DMS 273 (cell line): ENCODE data around the gene CGN.

Source experiments
- DNase-seq: peaks from one replicate; lab custom pipeline; 2025; ENCODE audit not compliant: unreplicated experiment; lab: John Stamatoyannopoulos, UW

The CGN gene, protein sequence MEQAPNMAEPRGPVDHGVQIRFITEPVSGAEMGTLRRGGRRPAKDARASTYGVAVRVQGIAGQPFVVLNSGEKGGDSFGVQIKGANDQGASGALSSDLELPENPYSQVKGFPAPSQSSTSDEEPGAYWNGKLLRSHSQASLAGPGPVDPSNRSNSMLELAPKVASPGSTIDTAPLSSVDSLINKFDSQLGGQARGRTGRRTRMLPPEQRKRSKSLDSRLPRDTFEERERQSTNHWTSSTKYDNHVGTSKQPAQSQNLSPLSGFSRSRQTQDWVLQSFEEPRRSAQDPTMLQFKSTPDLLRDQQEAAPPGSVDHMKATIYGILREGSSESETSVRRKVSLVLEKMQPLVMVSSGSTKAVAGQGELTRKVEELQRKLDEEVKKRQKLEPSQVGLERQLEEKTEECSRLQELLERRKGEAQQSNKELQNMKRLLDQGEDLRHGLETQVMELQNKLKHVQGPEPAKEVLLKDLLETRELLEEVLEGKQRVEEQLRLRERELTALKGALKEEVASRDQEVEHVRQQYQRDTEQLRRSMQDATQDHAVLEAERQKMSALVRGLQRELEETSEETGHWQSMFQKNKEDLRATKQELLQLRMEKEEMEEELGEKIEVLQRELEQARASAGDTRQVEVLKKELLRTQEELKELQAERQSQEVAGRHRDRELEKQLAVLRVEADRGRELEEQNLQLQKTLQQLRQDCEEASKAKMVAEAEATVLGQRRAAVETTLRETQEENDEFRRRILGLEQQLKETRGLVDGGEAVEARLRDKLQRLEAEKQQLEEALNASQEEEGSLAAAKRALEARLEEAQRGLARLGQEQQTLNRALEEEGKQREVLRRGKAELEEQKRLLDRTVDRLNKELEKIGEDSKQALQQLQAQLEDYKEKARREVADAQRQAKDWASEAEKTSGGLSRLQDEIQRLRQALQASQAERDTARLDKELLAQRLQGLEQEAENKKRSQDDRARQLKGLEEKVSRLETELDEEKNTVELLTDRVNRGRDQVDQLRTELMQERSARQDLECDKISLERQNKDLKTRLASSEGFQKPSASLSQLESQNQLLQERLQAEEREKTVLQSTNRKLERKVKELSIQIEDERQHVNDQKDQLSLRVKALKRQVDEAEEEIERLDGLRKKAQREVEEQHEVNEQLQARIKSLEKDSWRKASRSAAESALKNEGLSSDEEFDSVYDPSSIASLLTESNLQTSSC

DNA sequence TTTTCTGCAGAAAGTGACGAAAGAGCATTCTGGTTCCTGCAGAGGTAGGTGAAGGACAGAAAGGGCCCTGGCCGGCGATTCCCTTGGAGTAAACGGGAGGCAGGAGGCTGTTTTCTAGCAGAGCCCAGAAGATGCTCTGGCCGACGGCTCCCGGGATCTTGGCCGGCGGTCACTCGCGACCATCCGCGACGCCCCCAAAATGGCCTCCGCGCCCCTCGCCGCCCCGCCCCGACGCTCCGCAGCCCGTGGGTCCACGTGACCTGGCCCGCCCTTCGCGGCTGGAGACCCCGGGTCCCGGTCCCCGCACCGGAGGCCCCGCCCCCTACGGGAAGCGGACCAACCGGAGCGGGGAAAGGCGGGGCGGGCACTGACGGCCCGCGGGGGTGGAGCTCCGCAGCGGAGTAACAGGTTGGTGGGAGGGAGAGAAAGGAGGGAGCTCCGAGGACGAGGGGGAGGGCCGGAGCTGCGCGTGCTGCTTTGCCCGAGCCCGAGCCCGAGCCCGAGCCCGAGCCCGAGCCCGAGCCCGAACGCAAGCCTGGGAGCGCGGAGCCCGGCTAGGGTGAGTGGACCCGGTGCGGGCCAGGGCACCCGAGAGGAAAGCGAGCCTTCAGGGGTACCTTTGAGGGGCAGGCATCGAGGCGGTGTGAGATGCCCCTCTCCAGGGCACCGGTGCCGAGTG is at the start of gene CGN:
TSS of gene CGN (plus strand) at position 431 of the 679 bp plus-strand sequence. CDS start 7,133 bp downstream, outside the sequence.
- peak; percentile 98 for DNase-seq

GRCh38 chr1:151461694-151462093 is 49.5 kb upstream of the CGN start:
- DNase-seq: no peak

GRCh38 chr1:151465026-151465425 is 46.2 kb upstream of the CGN start:
- no peak for DNase-seq

- peak; percentile 15 for DNase-seq
Measured at GRCh38 chr1:151472856-151473731, 38.1 kb upstream of the CGN start.

- DNase-seq: no peak
Measured at GRCh38 chr1:151474745-151475144, 36.4 kb upstream of the CGN start.

- DNase-seq: no peak
Measured at GRCh38 chr1:151475175-151475574, 36.0 kb upstream of the CGN start.

- DNase-seq: no peak
Measured at GRCh38 chr1:151476083-151476482, 35.1 kb upstream of the CGN start.

- no peak for DNase-seq
Measured at GRCh38 chr1:151477066-151477465, 34.1 kb upstream of the CGN start.

DNA sequence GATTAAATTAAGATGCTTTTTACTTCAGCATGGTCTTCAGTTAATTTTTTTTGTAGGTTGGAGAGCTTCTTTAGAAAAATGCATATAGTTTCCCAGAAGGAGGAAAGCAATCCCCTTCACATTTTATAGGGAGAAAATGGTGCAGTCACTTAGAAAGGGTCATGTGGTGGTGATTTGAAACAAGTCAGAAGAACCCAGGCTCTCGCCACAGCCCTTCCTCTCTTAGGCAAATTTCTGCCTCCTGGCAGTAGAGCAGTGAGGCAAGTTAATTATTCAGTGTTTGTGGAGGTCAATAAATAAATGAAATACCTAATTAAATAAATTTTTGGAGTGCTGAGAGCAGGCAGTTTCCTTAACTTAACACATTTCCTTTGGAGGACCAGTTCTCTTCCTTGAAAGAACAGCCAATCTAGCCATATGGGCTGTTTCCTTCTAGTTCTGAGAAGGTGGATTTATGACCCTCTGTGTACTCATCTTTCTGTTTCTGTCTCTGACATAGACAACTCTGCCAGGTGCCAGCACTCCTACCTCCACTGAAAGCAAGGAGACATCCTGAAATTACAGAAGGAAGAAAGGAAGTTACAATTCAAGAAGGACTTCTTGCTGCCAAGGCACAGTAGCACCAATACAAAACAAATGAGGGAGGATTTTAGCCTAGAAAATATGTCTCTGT is 32.9 kb upstream of the CGN start:
- DNase-seq: no peak

DNA sequence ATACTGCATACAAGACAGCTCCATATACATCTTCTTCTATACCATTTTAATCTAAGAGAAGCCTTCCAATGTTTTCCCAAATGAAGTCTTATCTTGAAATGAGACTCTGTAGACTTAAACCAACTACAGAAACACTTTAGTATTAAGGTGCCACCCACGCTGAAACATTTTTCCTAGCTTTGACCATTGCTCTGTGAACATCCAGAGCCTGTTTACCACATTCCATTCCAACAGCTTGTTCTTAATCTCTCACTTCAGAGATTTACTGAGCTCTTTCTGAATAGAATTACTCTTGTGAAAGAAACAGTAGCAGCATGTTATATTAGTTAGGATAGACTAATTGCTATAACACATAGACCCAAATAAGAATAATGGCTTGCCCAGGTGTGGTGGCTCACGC is 32.3 kb upstream of the CGN start:
- DNase-seq: no peak

GRCh38 chr1:151479462-151479861 is 31.7 kb upstream of the CGN start:
- no peak for DNase-seq

GRCh38 chr1:151482017-151482416 is 29.2 kb upstream of the CGN start:
- no peak for DNase-seq

- DNase-seq: no peak
Measured at GRCh38 chr1:151485685-151486255, 25.4 kb upstream of the CGN start.

- DNase-seq: no peak
Measured at GRCh38 chr1:151486557-151486956, 24.6 kb upstream of the CGN start.

DNA sequence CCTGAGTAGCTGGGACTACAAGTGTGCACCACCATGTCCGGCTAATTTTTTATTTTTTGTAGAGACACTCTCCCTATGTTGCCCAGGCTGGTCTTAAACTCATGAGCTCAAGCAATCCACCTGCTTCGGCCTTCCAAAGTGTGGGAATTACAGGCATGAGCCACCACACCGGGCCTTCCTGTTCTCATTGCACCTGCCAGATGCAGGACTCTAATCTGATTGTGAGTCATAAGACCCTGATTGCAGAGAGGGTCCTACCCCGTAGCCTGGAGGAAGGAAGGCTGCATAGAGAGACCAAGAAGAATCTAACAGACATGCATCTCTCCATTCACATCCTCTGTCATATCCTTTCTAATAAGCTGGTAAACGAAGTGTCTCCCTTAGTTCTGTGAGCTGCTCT is 19.5 kb upstream of the CGN start:
- no peak for DNase-seq

DNA sequence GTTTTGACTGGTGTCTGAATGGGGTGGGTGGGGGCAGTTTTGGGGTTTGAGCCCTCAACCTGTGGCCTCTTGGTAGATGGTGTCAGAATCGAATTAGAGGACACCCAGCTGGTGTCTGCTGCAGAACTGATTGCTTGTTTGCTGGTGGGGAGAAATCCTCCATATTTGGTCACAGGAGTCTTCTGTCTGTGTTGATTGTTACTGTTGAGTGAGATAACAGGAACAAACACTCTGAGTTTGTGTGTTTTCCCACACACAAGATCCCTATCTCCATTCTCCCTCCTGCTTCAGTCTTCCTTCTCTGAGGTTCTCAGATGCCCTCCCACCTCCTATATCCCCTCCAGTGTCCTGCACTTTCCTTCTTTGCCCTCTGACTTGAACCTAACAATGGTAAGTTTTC is 19.1 kb upstream of the CGN start:
- DNase-seq: no peak

DNA sequence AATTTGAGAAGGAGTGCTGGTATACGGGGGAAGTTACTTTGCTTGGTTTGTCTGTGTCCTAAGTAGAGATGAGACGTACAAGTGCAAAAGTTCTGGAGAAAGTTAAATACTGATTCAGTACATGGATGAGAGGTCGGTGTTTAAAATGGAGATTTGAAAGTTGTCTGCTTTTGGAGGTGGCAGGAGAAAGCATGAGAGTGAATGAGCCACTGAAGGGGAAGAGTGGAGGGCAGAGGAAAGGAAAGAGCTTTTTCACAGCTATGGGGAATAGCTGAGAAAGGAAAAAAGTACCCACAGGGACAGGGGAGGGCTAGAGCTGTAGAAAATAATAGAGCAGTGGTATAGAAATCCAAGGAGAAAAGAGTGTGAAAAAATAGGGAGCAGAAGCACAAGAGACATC is 18.1 kb upstream of the CGN start:
- DNase-seq: no peak

GRCh38 chr1:151494741-151495281 is 16.4 kb upstream of the CGN start:
- DNase-seq: peak; percentile 53

GRCh38 chr1:151495316-151495715 is 15.9 kb upstream of the CGN start:
- no peak for DNase-seq
